NCI-H1105 (cell line): ENCODE measurements around the gene MLX.
"Not testable (repeated sequence)": the region's sequence is repeated elsewhere in the genome, so short reads cannot be mapped to it uniquely, and the experiment has no call there.

Source experiments
- DNase-seq: peaks from one replicate; lab custom pipeline; 2025; lab: John Stamatoyannopoulos, UW

MLX gene

DNA sequence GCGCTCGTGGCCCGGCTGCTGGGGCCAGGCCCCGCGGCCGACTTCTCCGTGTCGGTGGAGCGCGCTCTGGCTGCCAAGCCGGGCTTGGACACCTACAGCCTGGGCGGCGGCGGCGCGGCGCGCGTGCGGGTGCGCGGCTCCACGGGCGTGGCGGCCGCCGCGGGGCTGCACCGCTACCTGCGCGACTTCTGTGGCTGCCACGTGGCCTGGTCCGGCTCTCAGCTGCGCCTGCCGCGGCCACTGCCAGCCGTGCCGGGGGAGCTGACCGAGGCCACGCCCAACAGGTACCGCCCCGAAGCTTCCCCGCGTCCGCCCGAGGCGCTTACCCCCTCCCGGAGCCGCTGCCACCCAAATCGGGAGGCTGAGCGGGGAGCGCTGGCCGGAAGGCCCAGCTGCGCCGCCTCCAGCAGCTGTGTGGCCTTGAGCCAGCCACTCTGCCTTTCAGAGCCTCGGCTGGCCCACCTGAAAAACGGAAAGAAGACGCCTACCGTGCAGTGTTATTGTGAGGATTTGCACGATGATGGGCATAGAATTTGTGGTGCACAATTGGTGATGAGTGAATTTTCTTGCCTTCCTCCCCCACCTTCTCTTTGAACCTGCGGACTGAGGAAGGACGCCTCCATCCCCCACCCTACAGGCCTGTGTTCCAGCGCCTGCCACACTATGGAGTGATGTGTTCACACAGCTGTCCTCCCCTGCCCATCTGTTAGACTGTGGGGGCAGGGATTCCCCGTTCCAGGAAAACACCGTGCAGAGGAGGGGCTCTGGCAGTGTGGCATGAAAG lies 30.3 kb upstream of the MLX start:
- DNase-seq = peak; percentile 63

DNA sequence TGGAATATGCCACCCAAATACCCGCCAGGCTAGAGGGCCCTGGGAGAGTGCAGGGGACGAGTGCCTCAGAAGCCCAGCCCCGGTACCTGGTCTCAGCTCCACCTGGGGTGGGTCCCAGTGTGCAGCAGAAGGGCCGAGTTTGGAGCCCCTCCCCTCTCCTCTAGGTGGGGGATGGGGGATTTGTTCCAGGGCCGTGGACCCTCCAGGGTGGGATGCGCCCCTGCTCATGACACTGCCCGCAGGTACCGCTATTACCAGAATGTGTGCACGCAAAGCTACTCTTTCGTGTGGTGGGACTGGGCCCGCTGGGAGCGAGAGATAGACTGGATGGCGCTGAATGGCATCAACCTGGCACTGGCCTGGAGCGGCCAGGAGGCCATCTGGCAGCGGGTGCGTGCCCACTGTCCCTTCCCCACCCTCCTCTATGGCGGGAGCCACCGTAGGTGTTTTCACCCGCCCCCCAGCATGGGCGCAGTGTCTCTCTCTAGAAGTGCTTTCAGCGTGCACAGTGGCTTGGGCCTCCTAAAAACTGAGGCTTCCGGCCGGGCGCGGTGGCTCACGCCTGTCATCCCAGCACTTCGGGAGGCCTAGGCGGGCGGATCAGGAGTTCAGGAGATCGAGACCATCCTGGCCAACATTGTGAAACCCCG lies 29.6 kb upstream of the MLX start:
- DNase-seq = no peak

DNA sequence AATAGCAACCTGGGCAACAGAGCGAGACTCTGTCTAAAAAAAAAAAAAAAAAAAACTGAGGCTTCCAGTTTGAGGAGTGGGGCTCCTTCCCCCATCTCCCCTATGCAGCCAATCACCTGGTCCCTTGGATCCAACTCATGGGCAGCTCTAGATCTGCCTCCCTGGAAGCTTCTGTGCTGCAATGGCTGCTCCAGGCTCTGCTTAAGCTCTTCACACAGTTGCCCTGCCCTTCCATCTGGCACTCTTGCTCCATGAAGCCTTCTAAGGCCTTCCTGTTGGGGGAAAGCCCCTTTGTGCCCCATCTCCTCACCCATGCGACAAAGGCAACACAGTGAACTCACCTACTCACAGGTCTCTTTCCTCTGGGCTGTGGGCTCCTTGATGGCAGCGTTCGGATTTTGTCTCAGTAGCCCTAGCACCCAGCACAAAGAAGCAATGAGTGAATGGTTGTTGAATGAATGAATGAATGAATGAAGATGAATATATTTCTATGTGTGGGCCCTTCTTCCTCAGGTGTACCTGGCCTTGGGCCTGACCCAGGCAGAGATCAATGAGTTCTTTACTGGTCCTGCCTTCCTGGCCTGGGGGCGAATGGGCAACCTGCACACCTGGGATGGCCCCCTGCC lies 29.0 kb upstream of the MLX start:
- no peak for DNase-seq

DNA sequence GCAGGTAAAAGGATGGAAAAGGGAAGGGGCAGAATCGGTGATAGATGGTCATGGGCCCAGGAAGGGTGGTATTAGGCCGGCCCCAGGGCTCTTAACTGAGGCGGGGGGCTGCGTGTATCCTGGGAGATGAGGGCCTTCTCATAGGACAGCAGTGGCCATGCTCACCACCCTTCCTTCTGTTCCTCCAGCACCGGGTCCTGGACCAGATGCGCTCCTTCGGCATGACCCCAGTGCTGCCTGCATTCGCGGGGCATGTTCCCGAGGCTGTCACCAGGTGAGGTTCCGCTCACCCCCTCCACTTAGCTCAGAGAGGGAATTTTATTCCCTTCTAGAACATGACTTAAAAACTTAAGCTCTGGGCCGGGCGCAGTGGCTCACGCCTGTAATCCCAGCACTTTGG lies 28.4 kb upstream of the MLX start:
- DNase-seq = no peak

DNA sequence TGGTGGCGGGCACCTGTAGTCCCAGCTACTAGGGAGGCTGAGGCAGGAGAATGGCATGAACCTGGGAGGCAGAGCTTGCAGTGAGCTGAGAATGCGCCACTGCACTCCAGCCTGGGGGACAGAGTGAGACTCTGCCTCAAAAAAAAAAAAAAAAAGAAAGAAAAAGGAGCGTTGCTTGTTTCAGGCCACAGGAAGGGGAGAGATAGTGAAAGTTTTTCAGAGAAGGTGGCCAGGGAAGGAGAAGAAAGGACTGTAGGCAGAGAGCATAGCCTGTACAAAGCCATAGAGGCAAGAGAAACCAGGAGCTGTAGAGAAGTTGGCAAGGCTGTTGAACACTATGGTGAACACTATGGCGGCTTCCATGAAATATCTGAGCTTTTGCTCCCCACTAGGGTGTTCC lies 26.3 kb upstream of the MLX start:
- not testable (repeated sequence) for DNase-seq

DNA sequence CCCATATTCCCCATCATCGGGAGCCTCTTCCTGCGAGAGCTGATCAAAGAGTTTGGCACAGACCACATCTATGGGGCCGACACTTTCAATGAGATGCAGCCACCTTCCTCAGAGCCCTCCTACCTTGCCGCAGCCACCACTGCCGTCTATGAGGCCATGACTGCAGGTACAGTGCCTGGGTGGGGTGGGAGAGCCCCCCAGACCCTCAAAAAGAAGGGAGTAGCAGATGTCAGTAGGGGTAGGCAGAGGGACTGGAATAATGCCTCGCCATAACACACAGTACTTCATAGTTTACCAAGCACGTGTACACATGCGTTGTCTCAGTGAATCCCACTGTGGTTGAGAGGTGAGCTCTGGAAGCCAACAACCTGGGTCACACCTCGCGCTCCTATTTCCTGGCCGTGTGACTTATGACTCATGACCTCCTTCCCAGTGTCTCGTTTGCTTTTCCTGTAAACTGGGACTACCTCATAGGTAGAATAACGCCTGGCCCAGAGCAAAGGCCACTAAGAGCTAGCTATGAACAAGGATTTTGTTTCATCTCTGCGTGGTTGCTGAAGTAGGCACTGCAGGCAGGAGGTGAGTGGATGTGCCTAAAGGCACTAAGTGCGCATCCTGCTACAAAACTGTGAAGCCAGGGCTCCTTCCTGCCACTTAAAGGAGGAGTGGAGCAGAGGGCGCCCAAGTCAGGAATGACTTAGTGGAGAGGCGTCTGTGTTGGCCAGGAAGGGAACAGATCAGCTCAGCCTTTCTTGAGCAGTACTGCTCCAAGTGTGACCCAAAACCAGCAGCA lies 25.7 kb upstream of the MLX start:
- no peak for DNase-seq

DNA sequence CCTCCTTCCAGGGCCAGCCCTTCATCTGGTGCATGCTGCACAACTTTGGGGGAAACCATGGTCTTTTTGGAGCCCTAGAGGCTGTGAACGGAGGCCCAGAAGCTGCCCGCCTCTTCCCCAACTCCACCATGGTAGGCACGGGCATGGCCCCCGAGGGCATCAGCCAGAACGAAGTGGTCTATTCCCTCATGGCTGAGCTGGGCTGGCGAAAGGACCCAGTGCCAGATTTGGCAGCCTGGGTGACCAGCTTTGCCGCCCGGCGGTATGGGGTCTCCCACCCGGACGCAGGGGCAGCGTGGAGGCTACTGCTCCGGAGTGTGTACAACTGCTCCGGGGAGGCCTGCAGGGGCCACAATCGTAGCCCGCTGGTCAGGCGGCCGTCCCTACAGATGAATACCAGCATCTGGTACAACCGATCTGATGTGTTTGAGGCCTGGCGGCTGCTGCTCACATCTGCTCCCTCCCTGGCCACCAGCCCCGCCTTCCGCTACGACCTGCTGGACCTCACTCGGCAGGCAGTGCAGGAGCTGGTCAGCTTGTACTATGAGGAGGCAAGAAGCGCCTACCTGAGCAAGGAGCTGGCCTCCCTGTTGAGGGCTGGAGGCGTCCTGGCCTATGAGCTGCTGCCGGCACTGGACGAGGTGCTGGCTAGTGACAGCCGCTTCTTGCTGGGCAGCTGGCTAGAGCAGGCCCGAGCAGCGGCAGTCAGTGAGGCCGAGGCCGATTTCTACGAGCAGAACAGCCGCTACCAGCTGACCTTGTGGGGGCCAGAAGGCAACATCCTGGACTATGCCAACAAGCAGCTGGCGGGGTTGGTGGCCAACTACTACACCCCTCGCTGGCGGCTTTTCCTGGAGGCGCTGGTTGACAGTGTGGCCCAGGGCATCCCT lies 23.5 kb upstream of the MLX start:
- no peak for DNase-seq

DNA sequence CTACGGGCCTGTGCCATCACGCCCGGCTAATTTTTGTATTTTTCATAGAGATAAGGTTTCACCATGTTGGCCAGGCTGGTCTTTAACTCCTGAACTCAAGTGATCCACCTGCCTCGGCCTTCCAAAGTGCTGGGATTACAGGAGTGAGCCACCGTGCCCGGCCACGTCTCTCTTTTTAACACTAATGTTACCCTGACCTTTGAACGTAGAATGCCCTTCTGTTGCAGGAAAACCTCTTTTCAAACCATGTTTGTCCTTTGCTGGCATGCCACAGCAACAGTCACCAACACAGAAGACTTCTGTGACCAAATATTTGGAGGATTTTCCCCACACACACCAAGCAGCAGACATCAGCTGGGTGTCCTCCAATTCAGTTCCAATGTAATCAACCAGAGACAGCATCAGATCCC lies 22.0 kb upstream of the MLX start:
- no peak for DNase-seq

DNA sequence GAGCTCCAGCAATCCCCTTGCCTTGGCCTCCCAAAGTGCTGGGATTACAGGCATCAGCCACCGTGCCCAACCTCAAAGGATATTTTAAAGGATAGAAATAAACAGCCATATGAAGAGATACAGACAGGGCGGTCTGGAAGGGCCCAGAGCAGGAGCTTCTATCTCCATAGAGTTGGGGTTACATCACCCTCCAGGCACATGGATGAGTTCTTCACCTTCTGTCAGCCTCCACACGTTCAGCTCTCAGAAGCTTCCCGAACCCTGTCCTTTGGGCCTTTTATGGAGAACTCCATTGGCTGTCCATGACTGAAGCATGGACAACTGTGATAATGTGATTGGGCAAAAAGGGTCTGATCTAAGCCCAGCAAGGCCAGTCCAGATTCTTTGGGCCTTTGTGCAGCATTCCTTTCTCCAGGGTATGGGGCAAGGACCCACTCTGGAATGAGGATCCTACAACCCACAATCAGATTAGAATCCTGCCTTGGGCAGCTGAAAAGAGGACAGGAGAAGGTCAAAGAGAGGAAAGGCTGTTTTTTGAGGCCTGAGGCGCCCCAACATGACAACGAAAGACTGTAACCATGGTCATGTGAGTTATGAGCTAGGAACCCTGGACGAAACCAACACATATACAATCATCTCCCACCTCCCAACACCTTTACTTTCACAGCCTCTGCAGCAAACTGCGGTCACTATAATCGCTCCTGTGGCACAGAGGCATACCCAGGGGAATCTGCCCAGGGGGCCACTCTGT lies 21.0 kb upstream of the MLX start:
- DNase-seq = not testable (repeated sequence)

DNA sequence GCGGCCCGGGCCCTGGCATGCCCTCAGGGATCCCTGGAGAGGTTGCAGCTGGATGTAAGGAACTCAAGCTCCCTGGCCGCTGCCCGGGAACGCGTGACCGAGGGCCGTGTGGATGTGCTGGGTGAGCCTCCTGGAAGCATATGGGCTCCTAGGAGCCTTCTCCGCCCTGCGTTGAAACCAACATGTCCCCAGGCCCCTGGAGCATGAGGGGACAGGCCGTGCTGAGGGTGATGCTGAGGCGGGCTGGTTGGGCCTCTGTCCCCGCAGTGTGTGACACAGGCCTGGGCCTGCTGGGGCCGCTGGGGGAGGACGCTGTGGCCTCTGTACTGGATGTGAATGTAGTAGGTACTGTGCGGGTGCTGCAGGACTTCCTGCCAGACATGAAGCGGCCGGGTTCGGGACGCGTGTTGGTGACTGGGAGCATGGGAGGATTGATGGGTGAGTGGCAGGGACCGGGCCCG lies 19.9 kb upstream of the MLX start:
- no peak for DNase-seq

DNA sequence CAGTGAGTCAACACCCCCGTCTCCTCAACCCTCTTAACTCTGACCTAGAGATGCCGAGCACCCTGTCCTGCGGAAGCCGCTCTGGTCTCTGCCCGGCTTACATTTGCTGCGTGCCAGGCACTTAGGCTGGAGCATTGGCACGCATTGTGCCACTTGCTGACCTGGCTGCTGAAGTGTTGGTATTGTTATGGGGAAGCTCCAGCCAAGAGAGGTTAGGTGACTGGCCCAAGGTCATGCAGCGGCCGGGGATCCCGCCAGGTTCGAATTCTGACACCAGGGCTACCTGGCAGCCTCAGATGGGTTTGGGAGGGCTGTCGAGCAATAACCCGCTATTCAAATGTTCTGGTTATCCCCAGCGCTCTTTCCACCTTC lies 19.2 kb upstream of the MLX start:
- no peak for DNase-seq

DNA sequence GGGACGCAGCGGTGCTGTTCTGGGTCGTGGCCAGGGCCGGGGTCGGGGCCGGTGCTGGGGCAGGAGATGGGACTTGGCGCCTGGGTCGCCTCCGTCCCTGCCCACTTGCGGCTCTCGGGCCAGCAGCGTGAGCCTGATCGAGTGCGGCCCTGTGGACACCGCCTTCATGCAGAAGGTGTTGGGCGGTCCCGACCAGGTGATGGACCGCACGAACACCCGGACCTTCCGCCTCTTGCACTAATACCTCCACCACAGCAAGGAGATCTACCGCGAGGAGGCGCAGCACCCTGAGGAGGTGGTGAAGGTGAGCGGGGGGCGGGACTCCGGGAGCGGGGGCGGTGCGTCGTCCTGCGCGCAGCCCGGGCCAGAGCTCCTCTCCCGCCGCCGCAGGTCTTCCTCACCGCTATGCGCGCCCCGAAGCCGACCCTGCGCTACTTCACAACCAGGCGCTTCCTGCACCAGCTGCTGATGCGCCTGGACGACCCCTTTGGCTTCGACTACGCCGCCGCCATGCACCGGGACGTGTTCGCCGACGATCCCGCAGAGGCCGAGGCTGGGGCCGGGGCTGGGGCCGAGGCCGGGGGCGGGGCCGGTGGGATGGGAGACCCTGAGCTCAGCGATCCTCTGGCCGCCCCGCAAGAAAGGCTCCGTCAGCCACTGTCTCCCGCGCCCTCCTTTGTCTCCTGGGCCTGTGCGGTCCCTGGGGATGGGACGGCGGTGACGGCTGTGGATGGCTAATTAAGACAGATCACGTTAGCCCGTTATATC lies 18.6 kb upstream of the MLX start:
- DNase-seq = peak; percentile 82

DNA sequence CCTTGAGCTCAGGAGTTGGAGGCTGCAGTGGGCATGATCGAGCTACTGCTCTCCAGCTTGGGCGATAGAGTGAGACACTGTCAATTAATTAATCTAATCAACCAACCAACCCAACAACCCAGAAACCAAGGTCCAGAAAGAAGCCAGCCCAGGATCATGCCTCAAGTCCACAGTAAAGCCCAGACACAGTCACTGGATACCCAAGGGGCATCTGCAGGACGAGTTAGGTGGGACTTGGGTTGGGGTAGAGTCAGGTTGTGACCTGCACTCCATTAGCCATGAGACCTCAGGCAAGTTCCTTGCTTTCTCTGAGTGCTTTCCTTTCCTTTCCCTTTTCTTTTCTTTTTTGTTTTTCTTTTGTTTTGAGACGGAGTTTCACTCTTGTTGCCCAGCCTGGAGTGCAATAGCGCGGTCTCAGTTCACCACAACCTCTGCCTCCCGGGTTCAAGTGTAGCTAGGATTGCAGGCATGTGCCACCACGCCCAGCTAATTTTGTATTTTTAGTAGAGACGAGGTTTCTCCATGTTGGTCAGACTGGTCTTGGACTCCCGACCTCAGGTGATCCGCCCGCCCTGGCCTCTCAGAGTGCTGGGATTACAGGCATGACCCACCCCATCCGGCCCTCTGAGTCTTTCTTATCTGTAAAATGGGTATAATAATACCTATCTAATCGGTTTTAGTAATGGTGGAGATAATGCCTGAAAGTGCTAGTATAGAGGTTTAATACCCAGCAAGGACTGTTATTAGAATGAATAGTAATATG lies 17.7 kb upstream of the MLX start:
- no peak for DNase-seq

DNA sequence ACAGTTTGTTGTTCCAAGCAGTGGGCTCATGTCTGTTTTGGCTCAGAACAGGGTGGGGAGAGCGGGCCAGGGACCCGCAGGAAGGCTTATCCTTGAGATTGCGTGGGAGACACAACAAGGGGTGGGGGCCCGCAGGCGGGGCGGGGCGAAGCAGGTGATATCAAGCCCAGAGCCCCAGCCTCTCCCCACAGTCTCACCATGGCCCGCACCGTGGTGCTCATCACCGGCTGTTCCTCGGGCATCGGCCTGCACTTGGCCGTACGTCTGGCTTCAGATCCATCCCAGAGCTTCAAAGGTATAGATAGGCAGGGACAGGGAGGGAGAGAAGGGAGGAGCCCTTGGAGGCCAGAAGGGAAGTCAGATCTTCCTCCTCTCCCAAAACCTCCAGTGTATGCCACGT lies 14.2 kb upstream of the MLX start, which contains the start of gene HSD17B1:
Gene HSD17B1 (plus strand): TSS at position 188 of the 400 bp plus-strand sequence. CDS start 11 bp downstream, at position 199.
- DNase-seq = not testable (repeated sequence)

DNA sequence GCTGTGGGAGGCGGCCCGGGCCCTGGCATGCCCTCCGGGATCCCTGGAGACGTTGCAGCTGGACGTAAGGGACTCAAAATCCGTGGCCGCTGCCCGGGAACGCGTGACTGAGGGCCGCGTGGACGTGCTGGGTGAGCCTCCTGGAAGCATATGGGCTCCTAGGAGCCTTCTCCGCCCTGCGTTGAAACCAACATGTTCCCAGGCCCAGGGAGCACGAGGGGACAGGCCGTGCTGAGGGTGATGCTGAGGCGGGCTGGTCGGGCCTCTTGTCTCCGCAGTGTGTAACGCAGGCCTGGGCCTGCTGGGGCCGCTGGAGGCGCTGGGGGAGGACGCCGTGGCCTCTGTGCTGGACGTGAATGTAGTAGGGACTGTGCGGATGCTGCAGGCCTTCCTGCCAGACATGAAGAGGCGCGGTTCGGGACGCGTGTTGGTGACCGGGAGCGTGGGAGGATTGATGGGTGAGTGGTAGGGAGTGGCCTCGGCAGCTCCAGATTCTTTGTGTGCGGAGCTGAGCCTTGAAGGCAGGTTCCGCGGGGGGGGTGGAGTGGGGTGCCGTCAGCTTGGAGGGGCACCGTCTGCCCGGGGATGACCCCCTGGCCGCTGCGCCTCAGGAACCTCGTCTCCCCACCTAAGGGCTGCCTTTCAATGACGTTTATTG lies 13.6 kb upstream of the MLX start:
- no peak for DNase-seq

DNA sequence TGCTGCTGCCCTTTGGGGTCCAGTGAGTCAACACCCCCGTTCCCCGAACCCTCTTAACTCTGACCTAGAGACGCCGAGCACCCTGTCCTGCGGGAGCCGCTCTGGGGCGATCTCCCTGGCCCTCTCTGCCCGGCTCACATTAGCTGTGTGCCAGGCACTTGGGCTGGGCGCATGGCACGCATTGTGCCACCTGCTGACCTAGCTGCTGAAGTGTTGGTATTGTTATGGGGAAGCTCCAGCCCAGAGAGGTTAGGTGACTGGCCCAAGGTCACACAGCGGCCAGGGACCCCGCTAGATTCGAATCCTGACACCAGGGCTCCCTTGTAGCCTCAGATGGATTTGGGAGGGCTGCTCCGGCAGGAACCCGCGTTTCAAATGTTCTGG lies 13.0 kb upstream of the MLX start:
- DNase-seq = no peak

DNA sequence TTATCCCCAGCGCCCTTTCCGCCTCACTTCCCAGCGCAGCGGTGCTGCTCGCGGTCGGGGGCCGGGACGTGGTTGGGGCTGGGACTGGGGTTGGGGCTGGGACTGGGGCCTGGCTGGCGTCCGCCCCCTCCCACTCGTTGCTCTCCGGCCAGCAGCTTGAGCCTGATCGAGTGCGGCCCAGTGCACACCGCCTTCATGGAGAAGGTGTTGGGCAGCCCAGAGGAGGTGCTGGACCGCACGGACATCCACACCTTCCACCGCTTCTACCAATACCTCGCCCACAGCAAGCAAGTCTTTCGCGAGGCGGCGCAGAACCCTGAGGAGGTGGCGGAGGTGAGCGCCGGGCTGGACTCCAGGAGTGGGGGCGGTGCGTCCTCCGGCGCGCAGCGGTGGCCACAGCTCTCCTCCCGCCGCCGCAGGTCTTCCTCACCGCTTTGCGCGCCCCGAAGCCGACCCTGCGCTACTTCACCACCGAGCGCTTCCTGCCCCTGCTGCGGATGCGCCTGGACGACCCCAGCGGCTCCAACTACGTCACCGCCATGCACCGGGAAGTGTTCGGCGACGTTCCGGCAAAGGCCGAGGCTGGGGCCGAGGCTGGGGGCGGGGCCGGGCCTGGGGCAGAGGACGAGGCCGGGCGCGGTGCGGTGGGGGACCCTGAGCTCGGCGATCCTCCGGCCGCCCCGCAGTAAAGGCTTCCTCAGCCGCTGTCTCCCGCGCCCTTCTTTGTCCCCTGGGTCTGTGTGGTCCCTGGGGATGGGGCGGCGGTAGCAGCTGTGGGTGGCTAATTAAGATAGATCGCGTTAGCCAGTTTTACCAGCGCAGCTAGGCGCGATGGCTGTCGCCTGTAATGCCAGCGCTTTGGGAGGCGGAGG lies 12.4 kb upstream of the MLX start:
- DNase-seq = peak; percentile 77
